Pancreas (tissue), 10 donors: ENCODE data around the gene VGF. TPM values are rescaled to one million over a fixed set of nuclear protein-coding genes. Genes with fewer than 3 reads are reported as not detected.

Experiments
- ATAC-seq, 4 donors: fragments of 200-7000 bp; cut with Tn5 transposase; one replicate each; pipeline versions ENCODE4 v1.8.0 to v1.9.1; 2020; ENCODE audit warnings: mild to moderate bottlenecking in 4 of 4, moderate library complexity in 4 of 4
- DNase-seq, 6 donors: peaks; one replicate each; pipeline ENCODE4 v3.0.0-alpha.2; 2020
- FAIRE-seq: peaks from 2 replicates; lab custom pipeline; 2012; peaks lifted over from hg19 to GRCh38; lab: Jason Lieb, UNC
- H3K27ac ChIP-seq, 4 donors: fragments of 200-600 bp; sonication (generic); 1 replicate in 3 of 4; 2 replicates in 1 of 4; pipeline versions ENCODE4 v1.5.0 to v1.8.0; 2020
- H3K27me3 ChIP-seq, 4 donors: fragments of 200-600 bp; one replicate each; pipeline ENCODE4 v1.8.0; 2021
- H3K36me3 ChIP-seq, 3 donors: fragments of 200-600 bp; sonication (generic) in 1 of 3; one replicate each; pipeline versions ENCODE4 v1.5.0 to v1.8.0; 2020 to 2021
- H3K4me1 ChIP-seq, 3 donors: fragments of 200-600 bp; one replicate each; pipeline ENCODE4 v1.8.0; 2021
- H3K4me3 ChIP-seq, 4 donors: fragments of 200-600 bp; sonication (generic) in 2 of 4; one replicate each; pipeline versions ENCODE4 v1.5.0 to v1.8.0; 2020 to 2021
- H3K9me3 ChIP-seq, 4 donors: fragments of 200-600 bp; one replicate each; pipeline ENCODE4 v1.8.0; 2021
- WGBS, 2 donors: extraction: QIAGEN DNeasy Blood & Tissue Kit; methylation state at CpG; one replicate each; pipeline ENCODE4 v1.1.7; 2013; 5-methylcytosine and 5-hydroxymethylcytosine counted together
- intact Hi-C, 3 donors: fragments of 100-400 bp; cut with DNase I; formaldehyde crosslinking; loops; one replicate each; pipeline versions ENCODE4 v1.11.1 to v1.14.2; 2022
- polyA plus RNA-seq, 2 donors: library from polyadenylated mRNA; stranded (reverse); fragments of 200-250 nt; gene quantifications; one replicate each; pipeline ENCODE4 v1.2.3, GENCODE V29; 2013
- total RNA-seq, 6 donors: library from RNA; stranded (reverse); fragmentation: NEBNext Ultra II Directional in 4 of 6; extraction: Animal tissue kit (Norgen Biotek cat#: 25700) in 4 of 6; gene quantifications; one replicate each; pipeline versions ENCODE4 v1.2.1 to v1.2.4, GENCODE V29; 2021 to 2023
- TF ChIP-seq, protein P1 (sequence below), 4 donors: fragments of 200-600 bp; sonication (generic) in 3 of 4; IDR thresholded peaks; one replicate each; pipeline versions ENCODE4 v1.5.0 to v1.8.0; 2021; ENCODE audit warnings: antibody characterized with exemption in 4 of 4
- donor health status: healthy with polysubstance abuse.
- donor health status: DM: no; HTN: no; CAD: no; lungs with moderate emphysema.
- donor health status: DM: no; HTN: no; CAD: no.
- donor health status: control.
- donor health status: control.
- donor health status: Bipolar disorder and iron deficiency.
- donor health status: DM: yes; HTN: yes; CAD: no.
- donor health status: DM: no; HTN: no; CAD: no.
- donor health status: DM: no; HTN: no; CAD: no.
- donor health status: DM: yes; HTN: yes; CAD: no.

Gene VGF
- total and polyA plus RNA-seq, 8 donors: 1.3 to 82.7 (median 22.4) TPM

DNA sequence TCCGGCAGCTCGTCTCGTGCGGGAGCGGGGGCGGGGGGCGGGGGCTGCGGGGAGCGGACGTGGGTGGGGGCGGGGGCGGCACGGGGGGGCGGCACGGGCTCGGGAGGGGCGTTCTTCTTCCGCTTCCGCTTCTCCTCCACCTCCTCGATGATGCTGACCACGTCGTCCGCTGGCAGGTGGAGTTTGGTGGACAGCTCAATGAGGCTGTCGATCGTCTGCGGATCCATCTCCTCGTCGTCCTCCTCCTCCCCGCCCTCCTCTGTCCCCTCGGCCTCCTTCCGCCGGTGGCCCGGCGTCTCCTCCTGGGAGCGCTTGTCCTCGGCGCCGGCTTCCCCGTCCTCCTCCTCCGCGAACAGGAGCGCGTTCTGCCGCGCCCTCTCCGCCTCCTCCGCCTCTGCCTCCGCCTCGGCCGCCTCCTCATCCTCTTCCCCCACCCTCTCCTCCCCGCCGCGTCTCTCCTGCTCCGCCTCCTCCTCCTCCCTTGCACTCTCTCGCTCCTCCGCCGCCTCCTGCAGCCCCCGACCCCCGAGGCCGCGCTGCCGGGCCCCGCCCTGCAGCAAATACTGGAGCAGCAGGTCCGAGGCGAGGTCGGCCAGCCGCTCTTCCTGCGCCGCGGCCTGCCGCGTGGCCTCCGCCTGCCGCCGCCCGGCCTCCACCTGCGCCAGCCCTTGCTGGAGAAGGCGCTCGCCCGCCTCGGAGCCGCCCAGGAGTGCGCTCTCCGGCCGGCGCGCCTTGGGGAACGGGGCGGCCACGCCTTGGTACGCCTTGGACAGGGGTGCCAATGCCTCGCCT is 1.9 kb downstream of the VGF start:
- WGBS, 2 donors: 1 to 2% methylated on average over 73 to 91 of the region's 92 CpGs
- Histone ChIP-seq H3K36me3 (peaks cover 0 to 6% (median 0%) of the 10 kb centered on the region in 3 donors), H3K9me3 (no peaks in the 10 kb centered on the region), H3K27ac (no peak overlapping the region), H3K27me3 (peaks cover 0 to 16% (median 0%) of the 10 kb centered on the region in 4 donors), H3K4me1 (peaks cover 10 to 25% (median 20%) of the 10 kb centered on the region in 3 donors), H3K4me3 (peak overlapping the region in 2 of 4 donors; percentile 16 to 39)
- intact Hi-C loops: no loop called here
- ATAC-seq (peak in 2 of 4 donors; percentile 5 to 22), FAIRE-seq (no peak), DNase-seq (peak in 2 of 6 donors; percentile 71 to 82)
- TF ChIP-seq, protein P1, sequence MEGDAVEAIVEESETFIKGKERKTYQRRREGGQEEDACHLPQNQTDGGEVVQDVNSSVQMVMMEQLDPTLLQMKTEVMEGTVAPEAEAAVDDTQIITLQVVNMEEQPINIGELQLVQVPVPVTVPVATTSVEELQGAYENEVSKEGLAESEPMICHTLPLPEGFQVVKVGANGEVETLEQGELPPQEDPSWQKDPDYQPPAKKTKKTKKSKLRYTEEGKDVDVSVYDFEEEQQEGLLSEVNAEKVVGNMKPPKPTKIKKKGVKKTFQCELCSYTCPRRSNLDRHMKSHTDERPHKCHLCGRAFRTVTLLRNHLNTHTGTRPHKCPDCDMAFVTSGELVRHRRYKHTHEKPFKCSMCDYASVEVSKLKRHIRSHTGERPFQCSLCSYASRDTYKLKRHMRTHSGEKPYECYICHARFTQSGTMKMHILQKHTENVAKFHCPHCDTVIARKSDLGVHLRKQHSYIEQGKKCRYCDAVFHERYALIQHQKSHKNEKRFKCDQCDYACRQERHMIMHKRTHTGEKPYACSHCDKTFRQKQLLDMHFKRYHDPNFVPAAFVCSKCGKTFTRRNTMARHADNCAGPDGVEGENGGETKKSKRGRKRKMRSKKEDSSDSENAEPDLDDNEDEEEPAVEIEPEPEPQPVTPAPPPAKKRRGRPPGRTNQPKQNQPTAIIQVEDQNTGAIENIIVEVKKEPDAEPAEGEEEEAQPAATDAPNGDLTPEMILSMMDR (IDR thresholded peaks at IDR 0.05): no peak

DNA sequence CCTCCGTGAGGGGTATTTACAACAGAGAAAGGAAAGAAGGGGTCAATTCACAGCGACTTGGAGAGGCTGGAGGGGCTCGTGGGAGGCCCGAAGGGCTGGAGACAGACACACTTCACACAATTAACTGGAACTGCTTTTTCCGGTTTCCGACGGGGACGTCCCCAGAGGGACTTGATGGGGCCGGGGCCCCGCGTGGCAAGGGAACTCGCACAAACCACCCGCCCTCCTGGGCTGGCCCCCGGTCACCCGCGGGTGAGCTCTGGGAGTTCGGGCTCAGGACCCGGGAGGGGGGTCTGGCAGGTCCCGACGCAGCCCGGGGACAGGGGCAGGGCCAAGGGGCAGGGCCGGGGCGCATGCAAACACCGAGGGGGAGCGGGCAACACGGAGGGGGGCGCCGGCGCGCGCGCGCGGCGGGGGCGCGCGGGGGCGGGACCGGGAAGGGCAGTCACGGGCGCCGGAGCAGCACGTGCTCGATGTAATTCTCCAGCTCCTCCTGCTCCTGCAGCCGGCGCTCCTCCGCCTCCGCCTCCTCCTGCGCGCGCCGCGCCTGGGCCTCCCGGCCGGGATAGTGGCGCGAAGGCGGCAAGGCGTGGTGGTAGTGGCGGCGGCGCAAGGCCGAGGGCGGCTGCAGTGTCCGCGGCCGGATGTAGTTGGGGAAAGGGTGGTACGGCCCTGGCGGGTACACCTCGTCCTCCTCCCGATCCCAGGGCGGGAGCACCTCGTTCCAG is 2.7 kb downstream of the VGF start:
- TF ChIP-seq, protein P1 (IDR thresholded peaks at IDR 0.05): no peak
- intact Hi-C loops: no loop called here
- peak in 3 of 6 donors; percentile 44 to 80 (median 70) for DNase-seq
- H3K4me3 ChIP-seq: peak overlapping the region in 2 of 4 donors; percentile 11 to 39
- 6 to 7% methylated on average over 49 to 74 of the region's 74 CpGs for WGBS, 2 donors
- no peaks in the 10 kb centered on the region for H3K9me3 ChIP-seq
- ATAC-seq: peak in 3 of 4 donors; percentile 5 to 30 (median 8)
- peaks cover 0 to 6% (median 0%) of the 10 kb centered on the region in 3 donors for H3K36me3 ChIP-seq
- H3K4me1 ChIP-seq: peaks cover 10 to 25% (median 20%) of the 10 kb centered on the region in 3 donors
- no peak overlapping the region for H3K27ac ChIP-seq
- peaks cover 0 to 16% (median 0%) of the 10 kb centered on the region in 4 donors for H3K27me3 ChIP-seq
- no peak for FAIRE-seq

DNA sequence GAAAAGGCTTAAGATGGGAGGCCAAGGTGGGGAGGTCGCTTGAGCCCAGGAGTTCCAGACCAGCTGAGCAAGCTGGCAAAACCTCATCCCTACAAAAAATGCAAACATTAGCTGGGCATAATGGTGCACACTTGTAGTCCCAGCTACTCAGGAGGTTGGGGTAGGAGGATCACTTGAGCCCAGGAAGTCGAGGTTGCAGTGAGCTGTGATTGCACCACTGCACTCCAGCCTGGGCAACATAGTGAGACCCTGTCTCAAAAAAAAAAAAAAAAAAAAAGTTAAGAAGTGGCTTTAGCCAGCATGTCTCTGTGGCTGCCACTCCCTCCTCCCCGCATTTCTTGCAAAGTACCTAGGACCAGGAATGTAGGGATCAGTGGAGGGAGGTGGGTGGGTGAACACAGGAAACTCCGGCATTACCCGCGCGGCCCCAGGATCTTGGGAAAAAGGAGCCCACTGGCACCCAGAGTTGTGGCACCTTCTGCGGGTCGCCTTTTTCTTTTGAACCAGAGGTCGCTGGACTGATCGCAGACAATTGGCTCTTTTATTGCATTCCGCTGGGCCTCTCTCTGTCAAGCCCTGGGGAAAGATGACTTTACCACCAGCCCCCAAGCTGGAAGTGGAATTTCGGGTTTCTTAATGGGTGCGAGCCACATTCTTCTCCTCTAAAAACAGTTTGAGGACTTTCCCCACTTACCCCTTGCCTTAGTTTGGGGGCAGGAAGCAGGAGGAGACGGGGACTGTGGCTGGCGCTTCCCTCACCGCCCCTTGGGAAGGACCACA is 3.5 kb downstream of the VGF start:
- H3K36me3 ChIP-seq: peaks cover 0 to 6% (median 0%) of the 10 kb centered on the region in 3 donors
- H3K4me3 ChIP-seq: no peak overlapping the region
- ATAC-seq: no peak
- 81 to 88% methylated on average over 17 of the region's 17 CpGs for WGBS, 2 donors
- TF ChIP-seq, protein P1 (IDR thresholded peaks at IDR 0.05): no peak
- intact Hi-C loops: no loop called here
- peaks cover 0 to 16% (median 0%) of the 10 kb centered on the region in 4 donors for H3K27me3 ChIP-seq
- no peak for DNase-seq
- FAIRE-seq: no peak
- H3K4me1 ChIP-seq: peaks cover 10 to 25% (median 20%) of the 10 kb centered on the region in 3 donors
- H3K27ac ChIP-seq: no peak overlapping the region
- no peaks in the 10 kb centered on the region for H3K9me3 ChIP-seq

DNA sequence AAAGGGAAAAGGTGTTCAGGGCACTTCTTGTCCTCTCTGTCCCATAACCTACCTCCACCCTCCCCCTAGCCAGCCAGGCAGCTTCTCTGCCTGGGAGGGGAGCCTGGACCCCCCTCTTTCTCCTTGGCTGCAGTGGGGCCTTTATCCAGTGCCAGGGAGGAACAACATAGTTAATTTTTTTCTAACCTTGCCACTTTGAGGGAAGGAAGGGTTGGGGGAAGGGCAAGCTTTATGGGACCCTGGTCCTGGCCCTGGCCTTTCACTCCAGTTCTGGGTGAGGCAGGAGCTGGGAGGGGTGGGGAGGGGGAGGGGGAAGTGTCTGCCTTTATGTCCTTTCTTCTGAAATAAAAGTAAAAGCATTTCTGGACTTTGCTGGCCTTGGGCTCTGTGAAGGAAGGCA is 4.5 kb downstream of the VGF start:
- ATAC-seq: no peak
- no peak overlapping the region for H3K27ac ChIP-seq
- DNase-seq: no peak
- intact Hi-C loops: no loop called here
- no peak overlapping the region for H3K4me3 ChIP-seq
- H3K9me3 ChIP-seq: no peaks in the 10 kb centered on the region
- no peak for FAIRE-seq
- TF ChIP-seq, protein P1 (IDR thresholded peaks at IDR 0.05): no peak
- peaks cover 0 to 6% (median 0%) of the 10 kb centered on the region in 3 donors for H3K36me3 ChIP-seq
- peaks cover 0 to 16% (median 0%) of the 10 kb centered on the region in 4 donors for H3K27me3 ChIP-seq
- peaks cover 10 to 24% (median 19%) of the 10 kb centered on the region in 3 donors for H3K4me1 ChIP-seq
